ENCODE data around the gene ROR2. TPM values are rescaled to one million over a fixed set of nuclear protein-coding genes. Genes with fewer than 3 reads are reported as not detected.
"Not testable (repeated sequence)": the region's sequence is repeated elsewhere in the genome, so short reads cannot be mapped to it uniquely, and the experiment has no call there.

ROR2 gene
- polyA plus RNA-seq, 2 donors = 1.7 to 3.6 TPM

GRCh38 chr9:91530829-91531228 is 419.2 kb downstream of the ROR2 start:
- Histone ChIP-seq H3K27me3 (ENCODE audit: control insufficient read depth in 1 of 2, insufficient read depth in 2 of 2, low read length in 2 of 2) (peaks cover 0 to 2% of the 10 kb centered on the region in 2 donors), H3K36me3 (ENCODE audit: control insufficient read depth in 2 of 2, insufficient read depth in 2 of 2, low read length in 1 of 2) (no peaks in the 10 kb centered on the region), H3K4me3 (ENCODE audit: low read depth in 1 of 2, low read length in 2 of 2) (no peak overlapping the region), H3K27ac (ENCODE audit: low read depth in 2 of 2, low read length in 1 of 2) (no peak overlapping the region), H3K4me1 (ENCODE audit: control insufficient read depth in 2 of 2, insufficient read depth in 2 of 2, low read length in 1 of 2) (no peaks in the 10 kb centered on the region), H3K9me3 (ENCODE audit: control insufficient read depth in 2 of 2, insufficient read depth in 1 of 2, low read depth in 1 of 2, low read length in 1 of 2) (no peaks in the 10 kb centered on the region)
- 43 to 52% methylated on average over 2 of the region's 2 CpGs for WGBS, 2 donors

DNA sequence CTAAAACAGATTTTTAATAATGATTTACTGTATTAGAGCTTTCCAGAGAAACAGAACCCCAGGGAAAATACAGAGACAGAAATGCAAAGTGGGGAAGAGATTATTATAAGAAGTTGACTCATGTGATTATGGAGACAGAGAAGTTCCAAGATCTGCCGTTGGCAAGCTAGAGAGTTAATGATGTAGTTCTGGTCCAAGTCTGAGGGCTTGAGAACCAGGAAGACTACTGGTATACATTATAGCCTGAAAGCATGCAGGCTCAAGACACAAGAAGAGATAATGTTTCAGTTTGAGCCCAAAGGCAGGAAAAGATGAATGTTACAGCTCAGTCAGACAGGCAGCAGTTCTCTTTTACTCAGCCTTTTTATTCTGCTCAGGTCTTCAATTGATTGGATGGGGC is 427.5 kb downstream of the ROR2 start:
- Histone ChIP-seq H3K9me3 (ENCODE audit: control insufficient read depth in 2 of 2, insufficient read depth in 1 of 2, low read depth in 1 of 2, low read length in 1 of 2) (no peaks in the 10 kb centered on the region), H3K27me3 (ENCODE audit: control insufficient read depth in 1 of 2, insufficient read depth in 2 of 2, low read length in 2 of 2) (peaks cover 0 to 5% of the 10 kb centered on the region in 2 donors), H3K36me3 (ENCODE audit: control insufficient read depth in 2 of 2, insufficient read depth in 2 of 2, low read length in 1 of 2) (no peaks in the 10 kb centered on the region), H3K27ac (ENCODE audit: low read depth in 2 of 2, low read length in 1 of 2) (no peak overlapping the region), H3K4me3 (ENCODE audit: low read depth in 1 of 2, low read length in 2 of 2) (no peak overlapping the region), H3K4me1 (ENCODE audit: control insufficient read depth in 2 of 2, insufficient read depth in 2 of 2, low read length in 1 of 2) (no peaks in the 10 kb centered on the region)
- WGBS, 2 donors = 15 to 17% methylated on average over 1 of the region's 1 CpG

GRCh38 chr9:91519520-91520277 is 430.3 kb downstream of the ROR2 start:
- 89 to 94% methylated on average over 2 of the region's 2 CpGs for WGBS, 2 donors
- H3K9me3 ChIP-seq (ENCODE audit: control insufficient read depth in 2 of 2, insufficient read depth in 1 of 2, low read depth in 1 of 2, low read length in 1 of 2) = no peaks in the 10 kb centered on the region

GRCh38 chr9:91518462-91518861 is 431.6 kb downstream of the ROR2 start:
- WGBS, 2 donors = 87 to 89% methylated on average over 5 of the region's 5 CpGs

More at GRCh38 chr9:91519520-91520277, 430.3 kb downstream of the ROR2 start:
- H3K27ac ChIP-seq (ENCODE audit: low read depth in 2 of 2, low read length in 1 of 2) = no peak overlapping the region
- no peaks in the 10 kb centered on the region for H3K4me1 ChIP-seq (ENCODE audit: control insufficient read depth in 2 of 2, insufficient read depth in 2 of 2, low read length in 1 of 2)
- peaks cover 0 to 5% of the 10 kb centered on the region in 2 donors for H3K27me3 ChIP-seq (ENCODE audit: control insufficient read depth in 1 of 2, insufficient read depth in 2 of 2, low read length in 2 of 2)
- H3K36me3 ChIP-seq (ENCODE audit: control insufficient read depth in 2 of 2, insufficient read depth in 2 of 2, low read length in 1 of 2) = no peaks in the 10 kb centered on the region
- H3K4me3 ChIP-seq (ENCODE audit: low read depth in 1 of 2, low read length in 2 of 2) = no peak overlapping the region

GRCh38 chr9:91517801-91518200 is 432.2 kb downstream of the ROR2 start:
- H3K4me3 ChIP-seq (ENCODE audit: low read depth in 1 of 2, low read length in 2 of 2) = no peak overlapping the region
- H3K27ac ChIP-seq (ENCODE audit: low read depth in 2 of 2, low read length in 1 of 2) = no peak overlapping the region
- no peaks in the 10 kb centered on the region for H3K9me3 ChIP-seq (ENCODE audit: control insufficient read depth in 2 of 2, insufficient read depth in 1 of 2, low read depth in 1 of 2, low read length in 1 of 2)
- H3K27me3 ChIP-seq (ENCODE audit: control insufficient read depth in 1 of 2, insufficient read depth in 2 of 2, low read length in 2 of 2) = peaks cover 0 to 5% of the 10 kb centered on the region in 2 donors
- no peaks in the 10 kb centered on the region for H3K4me1 ChIP-seq (ENCODE audit: control insufficient read depth in 2 of 2, insufficient read depth in 2 of 2, low read length in 1 of 2)
- 84 to 90% methylated on average over 3 of the region's 3 CpGs for WGBS, 2 donors
- no peaks in the 10 kb centered on the region for H3K36me3 ChIP-seq (ENCODE audit: control insufficient read depth in 2 of 2, insufficient read depth in 2 of 2, low read length in 1 of 2)

More at GRCh38 chr9:91518462-91518861, 431.6 kb downstream of the ROR2 start:
- Histone ChIP-seq H3K36me3 (ENCODE audit: control insufficient read depth in 2 of 2, insufficient read depth in 2 of 2, low read length in 1 of 2) (no peaks in the 10 kb centered on the region), H3K9me3 (ENCODE audit: control insufficient read depth in 2 of 2, insufficient read depth in 1 of 2, low read depth in 1 of 2, low read length in 1 of 2) (no peaks in the 10 kb centered on the region), H3K27me3 (ENCODE audit: control insufficient read depth in 1 of 2, insufficient read depth in 2 of 2, low read length in 2 of 2) (peaks cover 0 to 5% of the 10 kb centered on the region in 2 donors), H3K4me1 (ENCODE audit: control insufficient read depth in 2 of 2, insufficient read depth in 2 of 2, low read length in 1 of 2) (no peaks in the 10 kb centered on the region), H3K4me3 (ENCODE audit: low read depth in 1 of 2, low read length in 2 of 2) (no peak overlapping the region), H3K27ac (ENCODE audit: low read depth in 2 of 2, low read length in 1 of 2) (no peak overlapping the region)

GRCh38 chr9:91517332-91517731 is 432.7 kb downstream of the ROR2 start:
- 88 to 90% methylated on average over 4 of the region's 4 CpGs for WGBS, 2 donors
- H3K4me3 ChIP-seq (ENCODE audit: low read depth in 1 of 2, low read length in 2 of 2) = not testable (repeated sequence)

GRCh38 chr9:91516777-91517176 is 433.3 kb downstream of the ROR2 start:
- peaks cover 0 to 5% of the 10 kb centered on the region in 2 donors for H3K27me3 ChIP-seq (ENCODE audit: control insufficient read depth in 1 of 2, insufficient read depth in 2 of 2, low read length in 2 of 2)
- H3K27ac ChIP-seq (ENCODE audit: low read depth in 2 of 2, low read length in 1 of 2) = no peak overlapping the region
- 53 to 66% methylated on average over 5 of the region's 5 CpGs for WGBS, 2 donors
- no peak overlapping the region for H3K4me3 ChIP-seq (ENCODE audit: low read depth in 1 of 2, low read length in 2 of 2)
- no peaks in the 10 kb centered on the region for H3K36me3 ChIP-seq (ENCODE audit: control insufficient read depth in 2 of 2, insufficient read depth in 2 of 2, low read length in 1 of 2)
- H3K4me1 ChIP-seq (ENCODE audit: control insufficient read depth in 2 of 2, insufficient read depth in 2 of 2, low read length in 1 of 2) = no peaks in the 10 kb centered on the region
- peaks cover 0 to 2% of the 10 kb centered on the region in 2 donors for H3K9me3 ChIP-seq (ENCODE audit: control insufficient read depth in 2 of 2, insufficient read depth in 1 of 2, low read depth in 1 of 2, low read length in 1 of 2)

More at GRCh38 chr9:91517332-91517731, 432.7 kb downstream of the ROR2 start:
- not testable (repeated sequence) for H3K36me3 ChIP-seq (ENCODE audit: control insufficient read depth in 2 of 2, insufficient read depth in 2 of 2, low read length in 1 of 2); H3K4me1 ChIP-seq (ENCODE audit: control insufficient read depth in 2 of 2, insufficient read depth in 2 of 2, low read length in 1 of 2); H3K27ac ChIP-seq (ENCODE audit: low read depth in 2 of 2, low read length in 1 of 2); H3K9me3 ChIP-seq (ENCODE audit: control insufficient read depth in 2 of 2, insufficient read depth in 1 of 2, low read depth in 1 of 2, low read length in 1 of 2); H3K27me3 ChIP-seq (ENCODE audit: control insufficient read depth in 1 of 2, insufficient read depth in 2 of 2, low read length in 2 of 2)

- H3K27me3 ChIP-seq (ENCODE audit: control insufficient read depth in 1 of 2, insufficient read depth in 2 of 2, low read length in 2 of 2) = peaks cover 0 to 5% of the 10 kb centered on the region in 2 donors
- no peaks in the 10 kb centered on the region for H3K36me3 ChIP-seq (ENCODE audit: control insufficient read depth in 2 of 2, insufficient read depth in 2 of 2, low read length in 1 of 2)
- no peak overlapping the region for H3K4me3 ChIP-seq (ENCODE audit: low read depth in 1 of 2, low read length in 2 of 2)
- no peaks in the 10 kb centered on the region for H3K4me1 ChIP-seq (ENCODE audit: control insufficient read depth in 2 of 2, insufficient read depth in 2 of 2, low read length in 1 of 2)
- peaks cover 0 to 2% of the 10 kb centered on the region in 2 donors for H3K9me3 ChIP-seq (ENCODE audit: control insufficient read depth in 2 of 2, insufficient read depth in 1 of 2, low read depth in 1 of 2, low read length in 1 of 2)
- H3K27ac ChIP-seq (ENCODE audit: low read depth in 2 of 2, low read length in 1 of 2) = no peak overlapping the region
- 92 to 96% methylated on average over 4 of the region's 4 CpGs for WGBS, 2 donors
Measured at GRCh38 chr9:91516081-91516480, 433.9 kb downstream of the ROR2 start.

GRCh38 chr9:91515074-91515687 is 434.8 kb downstream of the ROR2 start:
- no peak overlapping the region for H3K27ac ChIP-seq (ENCODE audit: low read depth in 2 of 2, low read length in 1 of 2)
- 50 to 62% methylated on average over 12 of the region's 12 CpGs for WGBS, 2 donors
- H3K36me3 ChIP-seq (ENCODE audit: control insufficient read depth in 2 of 2, insufficient read depth in 2 of 2, low read length in 1 of 2) = no peaks in the 10 kb centered on the region
- peaks cover 0 to 2% of the 10 kb centered on the region in 2 donors for H3K9me3 ChIP-seq (ENCODE audit: control insufficient read depth in 2 of 2, insufficient read depth in 1 of 2, low read depth in 1 of 2, low read length in 1 of 2)
- H3K4me3 ChIP-seq (ENCODE audit: low read depth in 1 of 2, low read length in 2 of 2) = no peak overlapping the region
- no peaks in the 10 kb centered on the region for H3K4me1 ChIP-seq (ENCODE audit: control insufficient read depth in 2 of 2, insufficient read depth in 2 of 2, low read length in 1 of 2)
- H3K27me3 ChIP-seq (ENCODE audit: control insufficient read depth in 1 of 2, insufficient read depth in 2 of 2, low read length in 2 of 2) = peaks cover 0 to 5% of the 10 kb centered on the region in 2 donors
